Loucy (cell line): Measurements from ENCODE around the gene UNC80.

Experiments
- EZH2phosphoT487 ChIP-seq: fragments of 200-600 bp; IDR thresholded peaks from 2 replicates; pipeline ENCODE4 v1.6.1; 2018; ENCODE audit warnings: antibody characterized with exemption, mild to moderate bottlenecking, moderate library complexity, borderline replicate concordance
- TF ChIP-seq, protein P1 (sequence below): fragments of 200-600 bp; sonication (generic); conservative IDR thresholded peaks from 2 replicates; pipeline ENCODE4 v1.5.1; 2014; ENCODE audit warnings: mild to moderate bottlenecking, antibody characterized with exemption, low read length

- TF ChIP-seq, protein P1, sequence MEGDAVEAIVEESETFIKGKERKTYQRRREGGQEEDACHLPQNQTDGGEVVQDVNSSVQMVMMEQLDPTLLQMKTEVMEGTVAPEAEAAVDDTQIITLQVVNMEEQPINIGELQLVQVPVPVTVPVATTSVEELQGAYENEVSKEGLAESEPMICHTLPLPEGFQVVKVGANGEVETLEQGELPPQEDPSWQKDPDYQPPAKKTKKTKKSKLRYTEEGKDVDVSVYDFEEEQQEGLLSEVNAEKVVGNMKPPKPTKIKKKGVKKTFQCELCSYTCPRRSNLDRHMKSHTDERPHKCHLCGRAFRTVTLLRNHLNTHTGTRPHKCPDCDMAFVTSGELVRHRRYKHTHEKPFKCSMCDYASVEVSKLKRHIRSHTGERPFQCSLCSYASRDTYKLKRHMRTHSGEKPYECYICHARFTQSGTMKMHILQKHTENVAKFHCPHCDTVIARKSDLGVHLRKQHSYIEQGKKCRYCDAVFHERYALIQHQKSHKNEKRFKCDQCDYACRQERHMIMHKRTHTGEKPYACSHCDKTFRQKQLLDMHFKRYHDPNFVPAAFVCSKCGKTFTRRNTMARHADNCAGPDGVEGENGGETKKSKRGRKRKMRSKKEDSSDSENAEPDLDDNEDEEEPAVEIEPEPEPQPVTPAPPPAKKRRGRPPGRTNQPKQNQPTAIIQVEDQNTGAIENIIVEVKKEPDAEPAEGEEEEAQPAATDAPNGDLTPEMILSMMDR, result no peak
- TF ChIP-seq EZH2phosphoT487, result no peak
Observed at GRCh38 chr2:209913786-209914345, 142.2 kb downstream of the UNC80 start.
